ENCODE data around the gene GDF10. TPM values are rescaled to one million over a fixed set of nuclear protein-coding genes. Genes with fewer than 3 reads are reported as not detected.

GDF10 gene
- total and polyA plus RNA-seq, 5 experiments from 2014 or later: 0.26 to 0.75 (median 0.67) TPM; not detected in 1

DNA sequence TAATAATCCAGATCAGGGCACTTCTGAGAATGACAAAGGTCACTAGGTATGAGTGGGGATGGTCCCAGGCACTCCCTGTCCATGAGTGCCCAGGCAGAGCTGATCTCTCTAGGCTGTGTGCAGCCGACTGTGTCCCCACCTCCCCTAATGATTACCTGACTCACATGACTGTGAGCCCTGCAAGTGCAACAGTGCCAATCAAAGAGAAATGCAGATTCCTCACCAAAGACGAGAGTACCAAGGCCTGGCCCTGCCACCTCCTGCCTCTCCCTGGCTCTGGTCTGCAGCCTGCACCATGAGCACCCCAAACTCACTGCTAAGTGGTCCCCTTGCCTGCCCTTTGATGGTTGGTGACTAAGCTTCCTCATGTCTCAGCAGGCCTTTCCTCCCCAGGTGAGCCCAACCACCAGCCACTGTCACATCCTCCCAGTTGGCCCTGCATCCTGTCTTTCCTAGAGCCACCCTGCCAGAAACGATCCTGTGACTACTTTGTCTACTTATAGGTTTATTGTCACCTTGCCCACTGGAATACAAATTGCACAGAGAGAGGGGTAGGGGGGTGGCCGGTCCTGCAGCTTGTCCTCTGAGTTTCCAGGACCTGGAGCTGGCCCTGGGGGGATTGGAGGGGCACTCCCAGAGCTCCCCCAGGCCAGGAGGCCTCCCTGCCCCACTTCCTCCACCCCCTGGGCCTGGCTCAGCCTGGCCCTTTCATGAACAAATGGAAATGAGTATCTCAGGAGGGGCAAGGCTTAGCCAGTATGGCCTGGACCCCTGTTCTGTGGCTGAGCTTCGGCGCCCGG, 22.4 kb upstream of the GDF10 start:
- peaks cover 23 to 50% (median 37%) of the 10 kb centered on the region in 4 donors for H3K4me1 Mint-ChIP-seq
- POLR2A ChIA-PET: interaction anchor here (0.9 to 1.9 kb wide), 5 partner anchors 14 to 34 kb away, joined by 3 to 6 read pairs (median 3); no protein-coding TSS in a partner anchor
- peaks cover 0 to 1% (median 0%) of the 10 kb centered on the region in 3 donors for H3K36me3 Mint-ChIP-seq

DNA sequence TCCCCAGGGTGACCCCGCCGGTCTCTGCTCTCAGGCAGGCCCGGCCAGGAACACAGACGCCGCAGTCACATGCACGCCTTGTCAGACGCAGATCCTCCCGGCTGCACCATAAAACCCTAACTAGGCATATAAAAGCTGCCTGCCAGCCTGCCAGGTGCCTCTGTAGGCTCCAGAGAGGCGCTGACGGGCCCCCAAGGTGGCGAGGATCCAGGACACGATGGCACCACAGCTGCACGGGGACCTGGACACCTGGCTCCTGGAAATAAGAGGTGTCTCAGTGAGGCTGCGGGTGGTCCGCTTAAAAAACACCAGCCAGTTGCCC, 21.9 kb upstream of the GDF10 start:
- no peaks in the 10 kb centered on the region for H3K36me3 Mint-ChIP-seq
- no peaks in the 10 kb centered on the region for H3K27me3 Mint-ChIP-seq
- POLR2A ChIA-PET: interaction anchor here (1.0 to 1.9 kb wide), 4 partner anchors 15 to 34 kb away, joined by 3 to 6 read pairs (median 4); no protein-coding TSS in a partner anchor
- ATAC-seq (peak in 1 of 2 donors; percentile 11), DNase-seq (no peak)
- peak overlapping the region in 3 of 10 donors; percentile 40 to 95 (median 53) for H3K27ac Mint-ChIP-seq
- H3K9me3 Mint-ChIP-seq: no peaks in the 10 kb centered on the region
- H3K4me1 Mint-ChIP-seq: peaks cover 23 to 51% (median 38%) of the 10 kb centered on the region in 4 donors
- peak overlapping the region in 1 of 10 donors; percentile 78 for H3K4me3 Mint-ChIP-seq

More for the DNA sequence above, 22.4 kb upstream of the GDF10 start:
- peak overlapping the region; percentile 13 to 95 (median 57) for H3K27ac Mint-ChIP-seq
- peak overlapping the region in 9 of 10 donors; percentile 1 to 78 (median 49) for H3K4me3 Mint-ChIP-seq
- no peaks in the 10 kb centered on the region for H3K9me3 Mint-ChIP-seq
- ATAC-seq: peak; percentile 95 to 96
- no peaks in the 10 kb centered on the region for H3K27me3 Mint-ChIP-seq
- DNase-seq: peak in 6 of 10 donors; percentile 14 to 76 (median 42)

DNA sequence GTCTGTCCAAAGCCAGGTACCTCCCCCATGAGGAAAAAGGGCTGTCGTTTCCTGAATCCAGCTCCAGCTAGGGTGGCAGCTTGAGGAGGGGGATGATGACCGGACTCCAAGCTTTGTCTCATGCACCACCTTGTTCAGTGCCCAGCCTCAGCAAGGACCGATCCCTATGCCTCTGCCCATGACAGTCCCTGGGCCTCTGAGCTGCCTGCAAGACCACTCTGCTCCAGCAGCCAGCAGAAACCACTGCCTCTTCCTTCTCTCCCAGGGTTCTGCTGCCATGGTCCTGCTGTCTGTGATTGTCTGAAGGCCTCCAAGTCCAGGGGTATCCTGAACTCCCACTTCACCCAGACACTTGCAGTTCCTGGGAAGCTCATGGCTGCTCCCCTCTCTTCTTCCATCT, 21.3 kb upstream of the GDF10 start:
- H3K27ac Mint-ChIP-seq: peak overlapping the region in 7 of 10 donors; percentile 22 to 82 (median 74)
- no peaks in the 10 kb centered on the region for H3K9me3 Mint-ChIP-seq
- no peak for ATAC-seq
- H3K27me3 Mint-ChIP-seq: no peaks in the 10 kb centered on the region
- H3K4me1 Mint-ChIP-seq: peaks cover 23 to 51% (median 38%) of the 10 kb centered on the region in 4 donors
- H3K36me3 Mint-ChIP-seq: no peaks in the 10 kb centered on the region
- no peak for DNase-seq
- POLR2A ChIA-PET: interaction anchor here (0.7 to 0.9 kb wide), 3 partner anchors 18 to 55 kb away, joined by 3 read pairs; no protein-coding TSS in a partner anchor
- peak overlapping the region in 2 of 10 donors; percentile 13 to 20 for H3K4me3 Mint-ChIP-seq

DNA sequence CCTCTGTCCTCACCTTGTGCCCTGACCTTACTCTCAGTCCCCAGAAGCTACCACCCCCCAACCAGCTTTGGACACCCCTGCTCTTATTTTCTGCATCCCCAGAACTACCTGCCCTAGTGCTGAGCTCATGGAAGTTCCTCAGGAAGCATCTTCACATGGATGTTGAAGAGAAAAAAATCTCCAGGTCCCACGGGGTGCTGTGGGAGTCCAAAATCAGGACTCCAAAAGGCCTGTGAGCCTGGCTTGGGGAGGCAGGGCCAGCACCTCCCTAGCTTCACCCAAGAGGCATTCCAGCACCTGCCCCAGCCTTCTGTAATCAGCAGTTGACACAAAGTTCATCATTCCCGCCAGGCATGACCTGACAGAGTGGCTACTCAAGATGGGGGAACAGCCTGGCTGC, 20.7 kb upstream of the GDF10 start:
- DNase-seq (no peak), ATAC-seq (no peak)
- H3K27ac Mint-ChIP-seq: peak overlapping the region in 5 of 10 donors; percentile 22 to 82 (median 74)
- H3K9me3 Mint-ChIP-seq: no peaks in the 10 kb centered on the region
- H3K27me3 Mint-ChIP-seq: no peaks in the 10 kb centered on the region
- H3K4me3 Mint-ChIP-seq: peak overlapping the region in 2 of 10 donors; percentile 13 to 22
- H3K4me1 Mint-ChIP-seq: peaks cover 23 to 51% (median 38%) of the 10 kb centered on the region in 4 donors
- POLR2A ChIA-PET: interaction anchor here (0.7 to 0.9 kb wide), 2 partner anchors 18 to 49 kb away, joined by 3 read pairs; no protein-coding TSS in a partner anchor
- no peaks in the 10 kb centered on the region for H3K36me3 Mint-ChIP-seq

DNA sequence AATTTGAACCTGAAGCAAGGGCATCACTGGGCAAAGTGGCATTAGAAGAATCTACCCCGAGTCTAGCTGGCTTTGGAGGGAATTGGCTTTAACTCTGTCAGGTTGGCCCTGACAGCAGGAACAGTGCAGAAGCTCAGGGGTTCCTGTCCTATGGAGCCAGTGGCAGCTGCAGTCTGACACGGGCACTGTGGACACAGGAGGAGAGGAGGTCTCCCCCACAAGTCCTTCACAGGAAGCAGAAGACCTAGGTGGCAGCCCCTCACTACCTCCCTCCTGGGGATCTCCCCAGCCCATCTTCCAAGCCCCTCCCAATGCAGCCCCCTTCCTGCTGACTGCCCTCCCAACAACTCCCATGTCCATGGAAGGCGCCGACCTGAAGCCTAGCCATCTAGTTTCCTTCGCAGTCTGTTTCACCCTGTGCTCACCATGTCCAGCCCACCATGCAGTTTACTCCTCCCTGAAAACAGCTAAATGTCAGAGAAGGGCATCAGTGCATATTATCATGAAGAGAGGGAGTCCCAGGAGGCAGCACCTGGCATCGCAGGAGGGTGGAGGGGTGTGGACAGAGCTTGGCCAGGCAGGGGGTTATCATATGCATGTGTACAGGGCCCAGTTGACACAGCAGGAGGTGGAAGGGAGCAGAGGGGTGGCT, 17.9 kb upstream of the GDF10 start:
- no peak overlapping the region for H3K4me3 Mint-ChIP-seq
- DNase-seq (no peak), ATAC-seq (no peak)
- H3K27ac Mint-ChIP-seq: peak overlapping the region in 3 of 10 donors; percentile 19 to 61 (median 30)
- POLR2A ChIA-PET: no interaction called here
- H3K4me1 Mint-ChIP-seq: peaks cover 36 to 67% (median 47%) of the 10 kb centered on the region in 4 donors
- H3K9me3 Mint-ChIP-seq: no peaks in the 10 kb centered on the region
- H3K27me3 Mint-ChIP-seq: no peaks in the 10 kb centered on the region
- no peaks in the 10 kb centered on the region for H3K36me3 Mint-ChIP-seq

DNA sequence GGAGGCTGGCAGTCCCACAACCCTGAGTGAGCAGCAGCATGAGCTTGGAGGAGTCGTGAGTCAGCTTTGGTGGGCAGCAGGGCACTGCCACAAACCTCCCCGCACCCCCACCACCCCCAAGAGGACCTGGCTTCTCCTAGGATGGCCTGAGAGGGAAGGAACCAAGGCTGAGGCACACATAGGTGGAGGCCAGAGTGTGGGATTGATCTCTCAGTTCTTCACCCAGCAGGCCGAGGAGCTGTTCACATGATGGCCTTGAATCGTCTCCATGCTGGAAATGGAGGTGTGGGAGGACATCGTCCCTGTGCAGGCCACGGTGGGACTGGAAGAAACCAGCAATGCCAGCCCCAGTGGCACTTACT, 17.4 kb upstream of the GDF10 start:
- Mint-ChIP-seq H3K9me3 (no peaks in the 10 kb centered on the region), H3K36me3 (no peaks in the 10 kb centered on the region), H3K4me1 (peaks cover 31 to 67% (median 47%) of the 10 kb centered on the region in 4 donors), H3K4me3 (no peak overlapping the region), H3K27me3 (no peaks in the 10 kb centered on the region), H3K27ac (peak overlapping the region in 2 of 10 donors; percentile 30 to 61)
- POLR2A ChIA-PET: interaction anchor here (0.7 kb wide), 1 partner anchor 36 kb away, joined by 3 read pairs; no protein-coding TSS in a partner anchor
- DNase-seq: no peak
- ATAC-seq: no peak

DNA sequence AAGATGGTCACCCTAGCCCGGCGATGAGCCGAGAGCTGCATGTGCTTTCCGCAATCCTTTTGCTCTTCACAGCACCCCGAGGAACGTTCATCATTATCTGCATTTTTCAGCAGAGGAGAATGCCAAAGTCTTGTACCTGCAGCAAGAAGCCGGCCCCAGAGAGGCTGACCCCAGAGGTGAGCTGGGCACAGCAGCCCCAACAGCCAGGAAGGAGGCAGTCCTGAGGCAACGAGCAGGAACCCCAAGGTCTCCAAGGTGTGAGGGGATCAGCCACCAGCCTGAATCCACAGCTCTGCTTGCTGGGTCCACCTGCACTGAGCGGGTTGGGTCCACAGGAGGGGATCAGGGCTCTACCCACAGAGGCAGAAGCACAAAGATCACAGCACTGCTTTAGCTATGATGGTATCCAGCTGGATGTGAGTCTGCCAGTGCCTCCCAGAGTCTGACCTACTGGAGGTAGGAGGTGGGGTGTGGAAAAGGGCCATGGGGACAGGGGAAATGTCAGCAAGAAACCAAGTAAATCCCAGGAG, 16.8 kb upstream of the GDF10 start:
- peak overlapping the region in 2 of 10 donors; percentile 16 to 66 for H3K27ac Mint-ChIP-seq
- POLR2A ChIA-PET: interaction anchor here (0.7 kb wide), 1 partner anchor 36 kb away, joined by 3 read pairs; no protein-coding TSS in a partner anchor
- no peak for DNase-seq

DNA sequence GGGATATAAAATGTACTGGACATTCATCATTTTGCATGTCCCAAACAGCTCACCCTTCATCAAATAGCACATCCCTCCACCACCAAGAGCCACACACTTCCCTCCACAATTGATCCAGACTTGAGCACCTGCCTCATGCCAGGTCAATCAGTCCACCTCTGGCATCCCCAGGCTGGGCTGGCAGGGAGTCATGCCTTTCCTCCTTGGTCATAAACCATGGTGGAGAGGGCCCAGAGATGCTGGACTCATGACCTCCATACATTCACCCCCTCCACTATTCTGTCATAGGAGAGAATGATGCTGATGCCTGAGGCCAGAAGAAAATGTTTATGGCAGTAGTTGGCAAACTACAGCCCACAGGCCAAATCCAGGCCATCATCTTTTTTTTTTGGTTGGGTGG, 16.1 kb upstream of the GDF10 start:
- POLR2A ChIA-PET: no interaction called here
- H3K27ac Mint-ChIP-seq: peak overlapping the region in 3 of 10 donors; percentile 1 to 66 (median 38)
- DNase-seq (no peak), ATAC-seq (no peak)
- peaks cover 30 to 60% (median 41%) of the 10 kb centered on the region in 4 donors for H3K4me1 Mint-ChIP-seq
- H3K36me3 Mint-ChIP-seq: no peaks in the 10 kb centered on the region
- H3K27me3 Mint-ChIP-seq: no peaks in the 10 kb centered on the region
- H3K4me3 Mint-ChIP-seq: peak overlapping the region in 1 of 10 donors; percentile 12
- H3K9me3 Mint-ChIP-seq: no peaks in the 10 kb centered on the region

More for the DNA sequence above, 16.8 kb upstream of the GDF10 start:
- H3K9me3 Mint-ChIP-seq: no peaks in the 10 kb centered on the region
- peaks cover 31 to 63% (median 45%) of the 10 kb centered on the region in 4 donors for H3K4me1 Mint-ChIP-seq
- no peaks in the 10 kb centered on the region for H3K27me3 Mint-ChIP-seq
- no peaks in the 10 kb centered on the region for H3K36me3 Mint-ChIP-seq
- no peak for ATAC-seq
- H3K4me3 Mint-ChIP-seq: no peak overlapping the region

DNA sequence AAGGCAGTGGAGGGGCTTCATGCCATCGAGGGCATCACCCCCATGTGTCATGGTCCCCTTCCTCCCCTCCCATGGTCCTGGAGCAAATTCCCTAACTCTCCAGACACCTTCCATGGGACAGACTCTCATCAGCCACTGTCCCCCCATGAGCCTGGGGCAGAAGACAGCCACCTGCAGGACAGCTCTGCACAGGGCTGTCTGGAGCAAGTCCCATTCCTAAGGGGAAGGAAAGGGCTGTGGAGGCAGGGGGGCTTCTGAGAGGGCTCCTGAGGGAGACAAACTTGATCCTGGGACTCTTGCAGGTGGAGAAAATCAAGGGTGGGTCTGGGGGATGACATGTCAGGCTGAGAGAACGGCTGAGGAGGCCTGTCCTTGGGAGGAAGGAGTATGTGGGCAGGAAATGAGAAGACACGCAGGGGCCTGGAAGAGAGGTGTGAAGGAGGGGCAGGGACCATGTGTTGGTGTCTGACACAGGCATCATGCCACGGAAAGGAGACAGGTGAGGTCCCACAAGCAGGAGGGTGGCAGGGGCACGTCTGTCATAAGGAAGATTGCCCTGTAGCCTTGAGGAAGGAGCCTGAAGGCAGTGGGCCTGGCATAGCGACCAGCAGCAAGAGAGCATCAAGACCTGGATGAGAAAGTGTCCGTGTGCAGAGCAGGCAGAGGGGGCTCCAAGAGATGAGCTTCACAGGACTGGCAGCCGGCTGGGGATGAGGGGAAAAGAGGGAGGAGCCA, 14.4 kb upstream of the GDF10 start:
- POLR2A ChIA-PET: no interaction called here
- no peaks in the 10 kb centered on the region for H3K36me3 Mint-ChIP-seq
- ATAC-seq (no peak), DNase-seq (no peak)
- H3K27ac Mint-ChIP-seq: peak overlapping the region in 8 of 10 donors; percentile 18 to 93 (median 72)
- no peaks in the 10 kb centered on the region for H3K9me3 Mint-ChIP-seq
- peak overlapping the region in 8 of 10 donors; percentile 7 to 65 (median 52) for H3K4me3 Mint-ChIP-seq
- peaks cover 28 to 55% (median 40%) of the 10 kb centered on the region in 4 donors for H3K4me1 Mint-ChIP-seq
- no peaks in the 10 kb centered on the region for H3K27me3 Mint-ChIP-seq

DNA sequence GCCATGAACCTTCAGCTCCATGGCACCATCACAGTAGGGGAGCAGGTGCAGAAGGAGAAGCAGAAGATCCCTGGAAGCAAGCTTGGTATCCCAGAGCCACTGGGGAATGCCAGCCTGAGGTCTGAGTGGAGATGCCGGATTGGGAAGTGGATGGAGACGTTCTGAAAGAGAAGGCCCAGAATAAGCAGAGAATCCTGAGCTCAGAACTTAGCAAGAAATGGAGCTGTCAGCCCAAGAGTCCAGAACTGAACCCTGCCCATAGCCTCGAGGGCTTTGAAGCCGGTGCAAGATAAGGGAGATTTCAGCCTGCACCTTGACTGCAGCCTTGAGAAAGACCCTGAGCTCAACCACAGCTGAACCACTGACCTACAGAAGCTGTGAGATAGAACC, 13.9 kb upstream of the GDF10 start:
- Mint-ChIP-seq H3K36me3 (no peaks in the 10 kb centered on the region), H3K4me1 (peaks cover 28 to 55% (median 40%) of the 10 kb centered on the region in 4 donors), H3K9me3 (no peaks in the 10 kb centered on the region), H3K4me3 (peak overlapping the region in 7 of 10 donors; percentile 7 to 72 (median 47)), H3K27me3 (no peaks in the 10 kb centered on the region), H3K27ac (peak overlapping the region in 6 of 10 donors; percentile 19 to 93 (median 74))
- no peak for ATAC-seq
- no peak for DNase-seq
- POLR2A ChIA-PET: interaction anchor here (0.9 kb wide), 1 partner anchor 20 kb away, joined by 3 read pairs; no protein-coding TSS in a partner anchor

DNA sequence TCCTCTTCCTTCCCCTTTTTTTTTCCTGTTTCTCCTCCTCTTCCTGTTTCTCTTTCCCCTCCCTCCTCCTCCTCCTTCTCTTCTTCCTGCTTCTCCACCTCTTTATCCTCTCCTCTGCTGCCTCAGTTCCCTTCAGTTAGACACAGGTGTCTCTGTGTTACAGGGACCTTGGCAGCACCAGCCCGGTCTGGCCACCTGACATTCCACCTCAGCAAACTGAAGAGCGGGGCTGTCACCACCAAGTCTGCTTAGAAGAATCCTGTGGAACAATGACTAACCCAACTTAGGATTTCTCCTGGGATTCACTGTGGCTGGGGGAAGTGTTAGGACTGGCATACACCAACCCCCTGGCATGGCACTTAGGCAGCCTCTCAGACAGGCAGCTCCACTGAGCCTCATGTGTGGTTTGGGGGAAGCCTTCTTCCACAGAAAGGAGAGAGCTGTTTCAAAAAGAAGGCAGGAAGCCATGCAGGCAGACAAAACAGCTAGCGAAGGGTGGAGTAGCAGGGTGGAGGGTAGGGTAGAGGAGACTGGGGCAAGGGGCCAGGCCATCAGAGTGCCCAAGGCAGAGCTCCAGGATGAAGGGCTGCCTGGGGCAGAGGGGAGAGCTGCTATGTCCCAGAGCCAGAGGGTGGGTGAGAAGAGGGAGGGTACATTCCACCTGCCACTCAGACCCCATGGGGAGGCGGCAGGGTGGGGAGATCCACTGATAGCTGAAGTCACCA, 13.2 kb upstream of the GDF10 start:
- no peaks in the 10 kb centered on the region for H3K9me3 Mint-ChIP-seq
- no peaks in the 10 kb centered on the region for H3K36me3 Mint-ChIP-seq
- no peaks in the 10 kb centered on the region for H3K27me3 Mint-ChIP-seq
- H3K27ac Mint-ChIP-seq: peak overlapping the region; percentile 32 to 93 (median 74)
- peaks cover 28 to 49% (median 38%) of the 10 kb centered on the region in 4 donors for H3K4me1 Mint-ChIP-seq
- peak overlapping the region in 8 of 10 donors; percentile 14 to 82 (median 52) for H3K4me3 Mint-ChIP-seq
- peak in 2 of 10 donors; percentile 29 to 39 for DNase-seq
- POLR2A ChIA-PET: interaction anchor here (0.7 to 1.1 kb wide), 4 partner anchors 11 to 238 kb away, joined by 3 read pairs; no protein-coding TSS in a partner anchor
- ATAC-seq: peak; percentile 64 to 69

All from naive thymus-derived CD8-positive, alpha-beta T cell (primary cell).